OCI-LY7 (cell line): ENCODE measurements around the gene C1orf185. TPM values are rescaled to one million over a fixed set of nuclear protein-coding genes. Genes with fewer than 3 reads are reported as not detected.

Experiments used
- BruUV-seq: library from RNA; stranded (reverse); fragments of 400-500 nt; replicated peaks from 2 replicates; lab custom pipeline; 2021; lab: Mats Ljungman, UMichigan
- CTCF ChIA-PET: fragments of 300-600 bp; sonication (Branson Sonifier 250); formaldehyde crosslinking; loops from one replicate; lab custom pipeline; 2022; ENCODE audit warnings: antibody characterized with exemption; ENCODE audit not compliant: unreplicated experiment; lab: Charles Lee
- POLR2A ChIA-PET: fragments of 300-600 bp; sonication (Branson Sonifier 250); formaldehyde crosslinking; loops from one replicate; lab custom pipeline; 2022; ENCODE audit warnings: antibody characterized with exemption; lab: Charles Lee
- DNase-seq: peaks from one replicate; pipeline ENCODE4 v3.0.0-alpha.2; 2015; ENCODE audit warnings: low spot score
- H2AFZ ChIP-seq: fragments of 200-600 bp; sonication (generic), shearing (Covaris generic); 2 replicates; pipeline ENCODE4 v1.6.1; 2014; ENCODE audit warnings: mild to moderate bottlenecking, antibody characterized with exemption, low read length, moderate library complexity
- H3K27ac ChIP-seq: fragments of 200-600 bp; sonication (generic); 2 replicates; pipeline ENCODE4 v1.5.1; 2014; ENCODE audit warnings: mixed run types, low read depth, mild to moderate bottlenecking, moderate library complexity, low read length, inconsistent platforms; ENCODE audit not compliant: poor library complexity, severe bottlenecking
- H3K36me3 ChIP-seq: fragments of 200-600 bp; sonication (generic); 2 replicates; pipeline ENCODE4 v1.6.1; 2014; ENCODE audit warnings: mild to moderate bottlenecking, antibody characterized with exemption, low read length, moderate library complexity, mixed read lengths; ENCODE audit not compliant: insufficient read depth
- H3K4me1 ChIP-seq: fragments of 200-600 bp; sonication (generic); 2 replicates; pipeline ENCODE4 v1.5.1; 2014; ENCODE audit warnings: mild to moderate bottlenecking, low read length; ENCODE audit not compliant: insufficient read depth, poor library complexity, severe bottlenecking
- H3K4me2 ChIP-seq: fragments of 200-600 bp; sonication (generic); 2 replicates; pipeline ENCODE4 v1.6.1; 2014; ENCODE audit warnings: mild to moderate bottlenecking, low read length
- H3K4me3 ChIP-seq: fragments of 200-600 bp; sonication (generic); 2 replicates; pipeline ENCODE4 v1.5.1; 2014; ENCODE audit warnings: mild to moderate bottlenecking, low read depth, low read length; ENCODE audit not compliant: poor library complexity, severe bottlenecking
- H3K79me2 ChIP-seq: fragments of 200-600 bp; sonication (generic); 2 replicates; pipeline ENCODE4 v1.6.1; 2016; ENCODE audit warnings: low read depth, mild to moderate bottlenecking, low read length, moderate library complexity, mixed read lengths; ENCODE audit not compliant: insufficient read depth
- H3K9me2 ChIP-seq: fragments of 200-600 bp; sonication (generic); 2 replicates; pipeline ENCODE4 v1.6.1; 2016; ENCODE audit warnings: mild to moderate bottlenecking, low read length, mixed read lengths; ENCODE audit not compliant: insufficient read depth
- H3K9me3 ChIP-seq: fragments of 200-600 bp; sonication (generic); 2 replicates; pipeline ENCODE4 v1.6.1; 2014; ENCODE audit warnings: mild to moderate bottlenecking, mixed run types, low read length, mixed read lengths
- H4K20me1 ChIP-seq: fragments of 200-600 bp; sonication (generic); 2 replicates; pipeline ENCODE4 v1.6.1; 2014; ENCODE audit warnings: mild to moderate bottlenecking, antibody characterized with exemption, low read length, moderate library complexity, mixed read lengths; ENCODE audit not compliant: insufficient read depth
- CTCF ChIP-seq: fragments of 200-600 bp; sonication (generic); conservative IDR thresholded peaks from 2 replicates; pipeline ENCODE4 v1.5.1; 2014; ENCODE audit warnings: mild to moderate bottlenecking, antibody characterized with exemption, low read length, moderate library complexity, mixed read lengths
- EZH2phosphoT487 ChIP-seq: fragments of 200-600 bp; sonication (generic); IDR thresholded peaks from 2 replicates; pipeline ENCODE4 v1.6.1; 2018; ENCODE audit warnings: low read depth, borderline replicate concordance, mild to moderate bottlenecking, mixed run types, antibody characterized with exemption, low read length, moderate library complexity, mixed read lengths
- intact Hi-C: fragments of 100-400 bp; cut with micrococcal nuclease; formaldehyde crosslinking; loops from one replicate; pipeline ENCODE4 v1.10.0; 2022; ENCODE audit not compliant: unreplicated experiment
- total RNA-seq, 2 experiments: library from RNA; depleted of rRNA in 1 of 2; stranded (reverse); fragments of >200 nt in 1 of 2; shearing (Covaris generic) in 1 of 2; gene quantifications; 2 replicates each; pipeline ENCODE4 v1.2.3, GENCODE V29; 2014 to 2022

The C1orf185 gene
- total RNA-seq, 2 experiments from 2014 or later, result not detected

DNA sequence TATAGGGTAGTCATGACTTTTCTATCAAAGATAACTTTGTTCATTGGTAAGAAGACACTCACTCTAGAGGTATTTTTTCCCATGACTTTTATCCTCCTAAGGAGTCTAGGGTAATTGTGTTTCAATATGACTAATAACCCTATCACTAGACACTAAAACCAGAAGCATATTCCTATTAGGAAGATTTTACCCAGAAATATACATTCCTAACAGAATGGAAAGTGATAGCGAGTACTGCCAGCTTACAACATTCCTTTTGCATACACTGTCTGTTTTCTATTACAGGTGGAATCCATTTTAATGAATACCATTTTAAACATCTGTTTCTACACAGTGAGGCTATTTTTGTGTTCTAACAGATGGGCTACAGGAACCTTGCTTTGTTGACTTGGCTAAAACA is 31.4 kb upstream of the C1orf185 start:
- no peaks in the 10 kb centered on the region for H3K4me1 ChIP-seq
- H3K4me2 ChIP-seq, result no peak overlapping the region
- H3K4me3 ChIP-seq, result no peak overlapping the region
- no peak overlapping the region for H3K27ac ChIP-seq
- POLR2A ChIA-PET, result no interaction called here
- BruUV-seq, result no TSS peak
- CTCF ChIA-PET, result no interaction called here
- H3K9me3 ChIP-seq, result no peaks in the 10 kb centered on the region
- TF ChIP-seq EZH2phosphoT487 (no peak), CTCF (no peak)
- H2AFZ ChIP-seq, result no peak overlapping the region
- H3K9me2 ChIP-seq, result no peaks in the 10 kb centered on the region
- H4K20me1 ChIP-seq, result no peaks in the 10 kb centered on the region
- no peak for DNase-seq
- intact Hi-C loops, result no loop called here
- H3K79me2 ChIP-seq, result no peaks in the 10 kb centered on the region
- no peaks in the 10 kb centered on the region for H3K36me3 ChIP-seq

- H3K4me1 ChIP-seq, result no peaks in the 10 kb centered on the region
- no peak overlapping the region for H2AFZ ChIP-seq
- no peak overlapping the region for H3K27ac ChIP-seq
- intact Hi-C loops, result no loop called here
- H3K9me2 ChIP-seq, result no peaks in the 10 kb centered on the region
- no peak overlapping the region for H3K4me2 ChIP-seq
- no peaks in the 10 kb centered on the region for H4K20me1 ChIP-seq
- no peaks in the 10 kb centered on the region for H3K36me3 ChIP-seq
- BruUV-seq, result no TSS peak
- ChIA-PET POLR2A (no interaction called here), CTCF (no interaction called here)
- H3K4me3 ChIP-seq, result no peak overlapping the region
- TF ChIP-seq EZH2phosphoT487 (no peak), CTCF (no peak)
- no peaks in the 10 kb centered on the region for H3K79me2 ChIP-seq
- no peaks in the 10 kb centered on the region for H3K9me3 ChIP-seq
- no peak for DNase-seq
Observed at GRCh38 chr1:51071291-51072042, 30.6 kb upstream of the C1orf185 start.

GRCh38 chr1:51072043-51072439 is 30.0 kb upstream of the C1orf185 start:
- H3K36me3 ChIP-seq, result no peaks in the 10 kb centered on the region
- no peaks in the 10 kb centered on the region for H3K9me3 ChIP-seq
- no peak for DNase-seq
- BruUV-seq, result no TSS peak
- H2AFZ ChIP-seq, result no peak overlapping the region
- intact Hi-C loops, result no loop called here
- H4K20me1 ChIP-seq, result no peaks in the 10 kb centered on the region
- no peaks in the 10 kb centered on the region for H3K79me2 ChIP-seq
- ChIA-PET POLR2A (no interaction called here), CTCF (no interaction called here)
- no peak overlapping the region for H3K4me2 ChIP-seq
- no peaks in the 10 kb centered on the region for H3K4me1 ChIP-seq
- no peak for TF ChIP-seq EZH2phosphoT487
- no peak for TF ChIP-seq CTCF
- no peak overlapping the region for H3K27ac ChIP-seq
- H3K9me2 ChIP-seq, result no peaks in the 10 kb centered on the region
- H3K4me3 ChIP-seq, result no peak overlapping the region
